K562 (cell line): Measurements from ENCODE around the gene ARHGEF1. TPM values are rescaled to one million over a fixed set of nuclear protein-coding genes. Genes with fewer than 3 reads are reported as not detected.

Experiments used
- ATAC-seq: fragments of 200-7000 bp; cut with Tn5 transposase; 3 replicates; pipeline ENCODE4 v1.9.1; 2020; ENCODE audit warnings: moderate library complexity
- BruUV-seq: library from RNA; stranded (reverse); fragments of 400-500 nt; replicated peaks from 2 replicates; lab custom pipeline; 2021; lab: Mats Ljungman, UMichigan
- CTCF ChIA-PET: fragments of 300-600 bp; formaldehyde crosslinking; extraction: SDS; loops from one replicate; lab custom pipeline; 2021; ENCODE audit warnings: low intra/inter-chr PET ratio; lab: Yijun Ruan, JAX
- POLR2A ChIA-PET: fragments of 300-600, 350-650 bp; sonication (Branson Sonifier 250); formaldehyde crosslinking; extraction: SDS; loops from one replicate; lab custom pipeline; 2021; ENCODE audit warnings: antibody characterized with exemption, inconsistent platforms; lab: Yijun Ruan, JAX
- DNase-seq, 4 experiments: peaks; one replicate each; pipeline versions ENCODE4 v3.0.0 to v3.0.0-alpha.2; 2011 to 2018; ENCODE audit warnings: low spot score in 3 of 4, mixed read lengths in 3 of 4; ENCODE audit errors: extremely low read depth in 1 of 4
- FAIRE-seq: peaks from 2 replicates; lab custom pipeline; 2011; peaks lifted over from hg19 to GRCh38; lab: Jason Lieb, UNC
- H2AFZ ChIP-seq: 2 replicates; pipeline ENCODE4 v1.6.0; 2011; ENCODE audit warnings: low read depth, low read length, control low read depth, inconsistent platforms
- H3K27ac ChIP-seq: fragments of 200-600 bp; 3 replicates; pipeline ENCODE4 v1.8.0; 2011; ENCODE audit warnings: low read depth, mild to moderate bottlenecking, control low read depth, inconsistent platforms, low read length, moderate library complexity, mixed read lengths; ENCODE audit errors: extremely low read depth
- H3K27me3 ChIP-seq, 2 experiments: fragments of 300-600 bp in 1 of 2; 2 replicates in 1 of 2; 3 replicates in 1 of 2; pipeline versions ENCODE4 v1.6.0 to v1.8.0; 2011; ENCODE audit warnings: inconsistent platforms in 2 of 2, low read length in 2 of 2, mild to moderate bottlenecking in 1 of 2, mixed read lengths in 1 of 2, moderate library complexity in 1 of 2; ENCODE audit not compliant: control insufficient read depth in 2 of 2, insufficient read depth in 2 of 2
- H3K36me3 ChIP-seq: fragments of 300-600 bp; 3 replicates; pipeline ENCODE4 v1.8.0; 2011; ENCODE audit warnings: mild to moderate bottlenecking, low read length, inconsistent platforms; ENCODE audit not compliant: control insufficient read depth, insufficient read depth
- H3K4me1 ChIP-seq, 2 experiments: fragments of 200-600 bp in 1 of 2; replicated peaks in 1 of 2; 2 replicates in 1 of 2; 3 replicates in 1 of 2; pipeline versions ENCODE4 v1.5.1 to v1.8.0; 2011; ENCODE audit warnings: inconsistent platforms in 2 of 2, low read length in 2 of 2, mild to moderate bottlenecking in 1 of 2, mixed read lengths in 1 of 2, moderate library complexity in 1 of 2; ENCODE audit not compliant: control insufficient read depth in 2 of 2, insufficient read depth in 2 of 2
- H3K4me2 ChIP-seq: 2 replicates; pipeline ENCODE4 v1.6.1; 2011; ENCODE audit warnings: low read length, control low read depth, inconsistent platforms, mixed read lengths; ENCODE audit not compliant: insufficient read depth
- H3K4me3 ChIP-seq: fragments of 200-600 bp; sonication (generic), shearing (Covaris generic); 2 replicates; pipeline ENCODE4 v1.5.1; 2016; ENCODE audit warnings: control low read depth, inconsistent platforms
- H3K79me2 ChIP-seq: fragments of 200-600 bp; 3 replicates; pipeline ENCODE4 v1.8.0; 2011; ENCODE audit warnings: low read length, inconsistent platforms; ENCODE audit not compliant: control insufficient read depth, insufficient read depth
- H3K9ac ChIP-seq, 2 experiments: 2 replicates each; pipeline versions ENCODE4 v1.6.0 to v1.6.1; 2011; ENCODE audit warnings: low read depth in 2 of 2, low read length in 2 of 2, control low read depth in 1 of 2, inconsistent platforms in 1 of 2, mild to moderate bottlenecking in 1 of 2, mixed read lengths in 1 of 2; ENCODE audit not compliant: insufficient read depth in 1 of 2
- H3K9me1 ChIP-seq: one replicate; pipeline ENCODE4 v1.6.0; 2011; ENCODE audit warnings: inconsistent platforms, mild to moderate bottlenecking, low read length, moderate library complexity; ENCODE audit not compliant: control insufficient read depth, insufficient read depth
- H3K9me3 ChIP-seq: replicated peaks from 2 replicates; pipeline ENCODE4 v1.5.1; 2011; ENCODE audit warnings: low read depth, low read length, inconsistent platforms; ENCODE audit not compliant: control insufficient read depth, insufficient read depth
- H4K20me1 ChIP-seq: replicated peaks from 2 replicates; pipeline ENCODE4 v1.6.1; 2011; ENCODE audit warnings: low read length, inconsistent platforms, mixed read lengths; ENCODE audit not compliant: control insufficient read depth, insufficient read depth
- ADNP ChIP-seq: fragments of 200-800 bp; sonication (Bioruptor generic); IDR thresholded peaks from 2 replicates; pipeline ENCODE4 v1.6.1; 2016; ENCODE audit warnings: missing genetic modification characterization, missing compliant biosample characterization
- ATF6 ChIP-seq: sonication (generic); formaldehyde crosslinking; IDR thresholded peaks from 2 replicates; pipeline ENCODE4 v1.4.0; 2020; ENCODE audit warnings: mild to moderate bottlenecking, missing genetic modification reagents
- ETS2 ChIP-seq: IDR thresholded peaks from 2 replicates; pipeline ENCODE4 v1.6.1; 2016; ENCODE audit warnings: borderline replicate concordance, missing genetic modification characterization, mild to moderate bottlenecking, moderate library complexity, missing compliant biosample characterization; ENCODE audit not compliant: poor library complexity, severe bottlenecking
- FOXJ2 ChIP-seq: fragments of 200-800 bp; sonication (Bioruptor generic); IDR thresholded peaks from 2 replicates; pipeline ENCODE4 v1.6.1; 2016; ENCODE audit warnings: missing genetic modification characterization, missing compliant biosample characterization
- GTF2A2 ChIP-seq: IDR thresholded peaks from 2 replicates; pipeline ENCODE4 v1.6.1; 2016; ENCODE audit warnings: mild to moderate bottlenecking, missing genetic modification characterization, missing compliant biosample characterization
- POLR3A ChIP-seq: IDR thresholded peaks from 2 replicates; pipeline ENCODE4 v1.6.1; 2011; ENCODE audit warnings: borderline replicate concordance, mild to moderate bottlenecking, moderate library complexity; ENCODE audit not compliant: insufficient read length, insufficient read depth; ENCODE audit errors: extremely low read depth
- TAL1 ChIP-seq: fragments of 450-650 bp; IDR thresholded peaks from 2 replicates; pipeline ENCODE4 v1.6.1; 2016; ENCODE audit warnings: mild to moderate bottlenecking
- ZNF212 ChIP-seq: fragments of 450-650 bp; formaldehyde crosslinking; IDR thresholded peaks from 2 replicates; pipeline ENCODE4 v1.4.0; 2020; ENCODE audit warnings: mild to moderate bottlenecking
- ZNF592 ChIP-seq: fragments of 450-650 bp; IDR thresholded peaks from 2 replicates; pipeline ENCODE4 v1.6.1; 2017; ENCODE audit warnings: antibody characterized with exemption, mild to moderate bottlenecking
- WGBS: fragments of 100-300 bp; shearing (Covaris generic); methylation state at CpG from one replicate; pipeline ENCODE4 v1.1.6; 2016; ENCODE audit warnings: low coverage, mixed read lengths; ENCODE audit not compliant: insufficient coverage; ENCODE audit errors: missing lambda C conversion rate; 5-methylcytosine and 5-hydroxymethylcytosine counted together
- in situ Hi-C: fragments of 300-500 bp; cut with MboI; formaldehyde crosslinking; loops from 4 replicates; pipeline ENCODE4 v1.15.0; 2018; ENCODE audit warnings: inconsistent platforms, mixed read lengths
- intact Hi-C: fragments of 100-400 bp; cut with micrococcal nuclease; formaldehyde crosslinking; loops from 2 replicates; pipeline ENCODE4 v1.14.2; 2022
- polyA plus RNA-seq, 8 experiments: library from polyadenylated mRNA; depleted of rRNA in 4 of 8; stranded (reverse) in 5 of 8; unstranded in 3 of 8; fragments of >200 nt; fragmentation: Nextera tagmentation in 2 of 8; fragmentation: Illumina TruSeq in 1 of 8; extraction: Ambion mirVana in 2 of 8; extraction: Trizol in 1 of 8; gene quantifications; 2 replicates each; pipeline versions ENCODE4 v1.2.1 to v1.2.3, GENCODE V29; 2011 to 2014; ENCODE audit warnings: inconsistent platforms in 1 of 8, missing spikeins in 1 of 8
- total RNA-seq, 7 experiments: library from RNA; depleted of rRNA in 6 of 7; stranded (reverse); fragments of >200 nt in 6 of 7; fragmentation: Illumina TruSeq in 2 of 7; extraction: Trizol in 2 of 7; gene quantifications; 2 replicates each; pipeline versions ENCODE4 v1.2.1 to v1.2.3, GENCODE V29; 2011 to 2021; ENCODE audit warnings: low replicate concordance in 1 of 7
- TF ChIP-seq, protein P1 (sequence below): fragments of 250-450 bp; sonication (Bioruptor Pico); IDR thresholded peaks from 2 replicates; pipeline ENCODE4 v1.9.0; 2021; ENCODE audit warnings: mild to moderate bottlenecking, inconsistent platforms

ARHGEF1 gene
- total and polyA plus RNA-seq, 9 of the 15 experiments (the other 6 are each of a cell fraction or from before 2014, with no cell fraction given) = 1.9 to 149 (median 29.8) TPM

DNA sequence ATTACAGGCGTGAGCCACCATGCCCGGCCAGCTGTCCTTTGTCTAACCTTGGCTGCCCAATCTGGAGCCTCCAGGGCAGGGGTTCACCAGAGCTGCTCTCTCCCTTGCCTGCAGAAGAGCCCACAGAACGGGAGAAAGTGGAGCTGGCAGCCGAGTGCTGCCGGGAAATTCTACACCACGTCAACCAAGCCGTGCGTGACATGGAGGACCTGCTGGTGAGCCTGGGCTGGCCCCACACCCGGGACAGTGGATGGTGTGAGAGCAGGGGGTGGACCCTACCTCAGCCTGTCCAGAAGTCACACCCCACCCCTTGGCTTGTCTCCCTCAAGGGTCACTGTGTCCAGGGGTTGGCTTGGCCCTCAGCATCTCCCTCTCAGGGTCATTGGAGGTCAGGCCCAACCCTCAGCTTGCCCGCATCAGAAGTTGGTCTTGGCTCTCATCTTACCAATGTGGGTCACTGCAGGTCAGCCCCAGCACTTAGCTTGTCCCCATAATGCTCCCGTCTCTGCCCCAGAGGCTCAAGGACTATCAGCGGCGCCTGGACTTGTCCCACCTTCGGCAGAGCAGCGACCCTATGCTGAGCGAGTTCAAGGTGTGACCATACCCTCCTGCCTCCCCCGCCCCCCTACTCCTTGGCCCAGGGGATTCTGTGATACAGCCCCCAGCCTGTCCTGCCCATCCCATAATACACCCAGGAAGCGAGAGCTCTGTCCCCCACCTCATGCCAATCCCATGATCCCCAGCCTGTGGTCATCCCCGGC, 20.4 kb downstream of the ARHGEF1 start:
- intact Hi-C loops = no loop called here
- ATAC-seq (no peak), DNase-seq (no peak), FAIRE-seq (no peak)
- ChIA-PET POLR2A (interaction anchor here (0.5 to 1.2 kb wide), 4 partner anchors 18 to 47 kb away, joined by 3 to 5 read pairs (median 3); partner anchors contain the start of genes ERFL and RPS19), CTCF (no interaction called here)
- no peak overlapping the region for H2AFZ ChIP-seq
- no peak overlapping the region for H3K27ac ChIP-seq
- no TSS peak for BruUV-seq
- 88% methylated on average over 15 of the region's 19 CpGs for WGBS
- H3K4me2 ChIP-seq = no peak overlapping the region
- H3K79me2 ChIP-seq = no peaks in the 10 kb centered on the region
- no peak overlapping the region for H3K9ac ChIP-seq
- H3K9me3 ChIP-seq = no peaks in the 10 kb centered on the region
- in situ Hi-C loops = no loop called here
- peaks cover 0 to 24% of the 10 kb centered on the region in 2 experiments; a peak in 2 of 5 replicates for H3K4me1 ChIP-seq
- H3K27me3 ChIP-seq = no peaks in the 10 kb centered on the region
- peaks cover 4% of the 10 kb centered on the region for H3K9me1 ChIP-seq
- H3K36me3 ChIP-seq = peaks cover 76% of the 10 kb centered on the region
- no peaks in the 10 kb centered on the region for H4K20me1 ChIP-seq
- no peak overlapping the region for H3K4me3 ChIP-seq
- no peak for TF ChIP-seq ZNF592
- TF ChIP-seq, protein P1, sequence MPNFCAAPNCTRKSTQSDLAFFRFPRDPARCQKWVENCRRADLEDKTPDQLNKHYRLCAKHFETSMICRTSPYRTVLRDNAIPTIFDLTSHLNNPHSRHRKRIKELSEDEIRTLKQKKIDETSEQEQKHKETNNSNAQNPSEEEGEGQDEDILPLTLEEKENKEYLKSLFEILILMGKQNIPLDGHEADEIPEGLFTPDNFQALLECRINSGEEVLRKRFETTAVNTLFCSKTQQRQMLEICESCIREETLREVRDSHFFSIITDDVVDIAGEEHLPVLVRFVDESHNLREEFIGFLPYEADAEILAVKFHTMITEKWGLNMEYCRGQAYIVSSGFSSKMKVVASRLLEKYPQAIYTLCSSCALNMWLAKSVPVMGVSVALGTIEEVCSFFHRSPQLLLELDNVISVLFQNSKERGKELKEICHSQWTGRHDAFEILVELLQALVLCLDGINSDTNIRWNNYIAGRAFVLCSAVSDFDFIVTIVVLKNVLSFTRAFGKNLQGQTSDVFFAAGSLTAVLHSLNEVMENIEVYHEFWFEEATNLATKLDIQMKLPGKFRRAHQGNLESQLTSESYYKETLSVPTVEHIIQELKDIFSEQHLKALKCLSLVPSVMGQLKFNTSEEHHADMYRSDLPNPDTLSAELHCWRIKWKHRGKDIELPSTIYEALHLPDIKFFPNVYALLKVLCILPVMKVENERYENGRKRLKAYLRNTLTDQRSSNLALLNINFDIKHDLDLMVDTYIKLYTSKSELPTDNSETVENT = no peak
- TF ChIP-seq ATF6 (CRISPR knock-in tag) = no peak
- no peak for TF ChIP-seq POLR3A
- no peak for TF ChIP-seq ZNF212 (CRISPR knock-in tag)
- no peak for TF ChIP-seq ETS2 (tag)
- no peak for TF ChIP-seq TAL1
- no peak for TF ChIP-seq ADNP (tag)
- no peak for TF ChIP-seq FOXJ2 (tag)
- no peak for TF ChIP-seq GTF2A2 (tag)
